Right lobe of liver (tissue), 6 donors: ENCODE measurements around the gene EMC10. TPM values are rescaled to one million over a fixed set of nuclear protein-coding genes. Genes with fewer than 3 reads are reported as not detected.
A peak's percentile ranks its signal among the peaks of the same experiment; 100 is the strongest.

Source experiments
- ATAC-seq, 4 donors: fragments of 200-7000 bp; cut with Tn5 transposase; one replicate each; pipeline ENCODE4 v1.9.1; 2020; ENCODE audit warnings: mild to moderate bottlenecking in 4 of 4, moderate library complexity in 4 of 4
- DNase-seq, 3 donors: peaks; one replicate each; pipeline ENCODE4 v3.0.0-alpha.2; 2020
- H3K27ac ChIP-seq, 3 donors: fragments of 200-600 bp; one replicate each; pipeline ENCODE4 v1.8.0; 2022
- H3K27me3 ChIP-seq, 2 donors: fragments of 200-600 bp; one replicate each; pipeline ENCODE4 v1.8.0; 2022
- H3K36me3 ChIP-seq, 4 donors: fragments of 200-600 bp; sonication (generic) in 1 of 4; one replicate each; pipeline versions ENCODE4 v1.5.1 to v1.8.0; 2017 to 2022; ENCODE audit warnings: control low read depth in 1 of 4
- H3K4me1 ChIP-seq, 4 donors: fragments of 200-600 bp; sonication (generic) in 1 of 4; one replicate each; pipeline versions ENCODE4 v1.5.1 to v1.8.0; 2017 to 2022; ENCODE audit warnings: control low read depth in 1 of 4
- H3K4me3 ChIP-seq, 3 donors: fragments of 200-600 bp; one replicate each; pipeline ENCODE4 v1.8.0; 2022
- H3K9me3 ChIP-seq, 4 donors: fragments of 200-600 bp; sonication (generic) in 1 of 4; one replicate each; pipeline versions ENCODE4 v1.5.1 to v1.8.0; 2017 to 2022; ENCODE audit warnings: control low read depth in 1 of 4
- POLR2A ChIP-seq: fragments of 450-650 bp; IDR thresholded peaks from one replicate; pipeline ENCODE4 v1.6.1; 2017; ENCODE audit warnings: antibody characterized with exemption, mild to moderate bottlenecking
- WGBS: methylation state at CpG from one replicate; pipeline ENCODE4 v1.1.6; 2018; ENCODE audit warnings: low coverage, low lambda C conversion rate; ENCODE audit not compliant: insufficient coverage; ENCODE audit errors: missing lambda C conversion rate; 5-methylcytosine and 5-hydroxymethylcytosine counted together
- intact Hi-C, 2 donors: fragments of 100-400 bp; cut with DNase I; formaldehyde crosslinking; loops; one replicate each; pipeline versions ENCODE4 v1.11.2 to v1.14.1; 2022
- total RNA-seq, 6 experiments: library from RNA; depleted of rRNA in 2 of 6; stranded (reverse); fragments of >200 nt in 2 of 6; fragmentation: NEBNext Ultra II Directional in 3 of 6; extraction: Animal tissue kit (Norgen Biotek cat#: 25700) in 3 of 6; gene quantifications; one replicate each; pipeline versions ENCODE4 v1.1.0 to v1.2.4, GENCODE V29; 2016 to 2023
- TF ChIP-seq, protein P1 (sequence below), 4 donors: fragments of 200-600 bp in 3 of 4; fragments of 450-650 bp in 1 of 4; IDR thresholded peaks; one replicate each; pipeline versions ENCODE4 v1.5.1 to v1.8.0; 2016 to 2022; ENCODE audit warnings: antibody characterized with exemption in 4 of 4, mild to moderate bottlenecking in 2 of 4
- donor health status: DM: no; HTN: yes; CAD: no.
- donor health status: DM: no; HTN: no; CAD: no.
- donor health status: DM: no; HTN: no; CAD: no.
- donor health status: DM: no; HTN: yes; CAD: no.
- donor health status: DM: no; HTN: yes; CAD: no.

The EMC10 gene
- total RNA-seq, 6 experiments from 2014 or later: 48.6 to 82.8 (median 74.2) TPM

DNA sequence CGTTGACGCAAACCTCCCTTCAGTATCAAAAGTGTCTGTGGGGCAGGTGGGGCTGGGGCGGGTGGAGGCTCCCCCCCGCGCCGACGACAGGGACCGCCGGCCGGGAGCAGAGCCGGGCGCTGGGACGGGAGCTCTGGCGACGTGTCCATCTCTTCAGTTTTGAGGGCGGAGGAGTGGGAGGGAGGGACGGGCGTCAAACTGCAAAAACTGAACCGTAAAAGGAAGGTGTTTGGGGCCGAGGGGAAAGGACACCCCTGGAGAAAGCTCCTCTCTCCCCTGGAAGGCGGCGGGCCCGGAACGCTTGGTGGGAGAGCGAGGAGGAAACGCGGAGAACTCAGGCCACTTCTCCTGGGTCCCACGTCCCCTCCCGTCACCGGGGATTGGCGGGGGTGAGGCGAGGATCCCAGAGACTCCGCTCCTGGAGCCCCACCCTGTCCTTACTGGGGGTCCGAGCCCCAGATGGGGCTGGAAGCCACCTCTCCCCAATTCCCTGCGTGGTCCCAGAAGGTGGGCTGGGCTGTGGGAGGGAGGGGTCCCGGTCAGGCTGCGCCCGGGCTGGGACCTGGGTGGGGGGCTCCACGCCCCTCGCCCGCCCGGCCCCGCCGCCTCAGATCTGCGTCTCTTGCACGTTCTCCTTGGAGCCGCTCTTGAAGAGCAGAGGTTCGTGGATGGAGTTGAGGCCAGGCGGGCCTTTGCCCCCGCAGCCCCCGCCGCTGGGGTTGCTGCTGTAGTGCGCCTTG, 40.8 kb downstream of the EMC10 start:
- ATAC-seq (no peak), DNase-seq (peak in 1 of 3 donors; percentile 50)
- Histone ChIP-seq H3K9me3 (no peaks in the 10 kb centered on the region), H3K4me3 (no peak overlapping the region), H3K36me3 (no peaks in the 10 kb centered on the region), H3K27me3 (no peaks in the 10 kb centered on the region), H3K27ac (no peak overlapping the region), H3K4me1 (peaks cover 0 to 9% (median 3%) of the 10 kb centered on the region in 4 donors)
- TF ChIP-seq, protein P1, sequence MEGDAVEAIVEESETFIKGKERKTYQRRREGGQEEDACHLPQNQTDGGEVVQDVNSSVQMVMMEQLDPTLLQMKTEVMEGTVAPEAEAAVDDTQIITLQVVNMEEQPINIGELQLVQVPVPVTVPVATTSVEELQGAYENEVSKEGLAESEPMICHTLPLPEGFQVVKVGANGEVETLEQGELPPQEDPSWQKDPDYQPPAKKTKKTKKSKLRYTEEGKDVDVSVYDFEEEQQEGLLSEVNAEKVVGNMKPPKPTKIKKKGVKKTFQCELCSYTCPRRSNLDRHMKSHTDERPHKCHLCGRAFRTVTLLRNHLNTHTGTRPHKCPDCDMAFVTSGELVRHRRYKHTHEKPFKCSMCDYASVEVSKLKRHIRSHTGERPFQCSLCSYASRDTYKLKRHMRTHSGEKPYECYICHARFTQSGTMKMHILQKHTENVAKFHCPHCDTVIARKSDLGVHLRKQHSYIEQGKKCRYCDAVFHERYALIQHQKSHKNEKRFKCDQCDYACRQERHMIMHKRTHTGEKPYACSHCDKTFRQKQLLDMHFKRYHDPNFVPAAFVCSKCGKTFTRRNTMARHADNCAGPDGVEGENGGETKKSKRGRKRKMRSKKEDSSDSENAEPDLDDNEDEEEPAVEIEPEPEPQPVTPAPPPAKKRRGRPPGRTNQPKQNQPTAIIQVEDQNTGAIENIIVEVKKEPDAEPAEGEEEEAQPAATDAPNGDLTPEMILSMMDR (IDR thresholded peaks at IDR 0.05): no peak
- no peak for TF ChIP-seq POLR2A
- intact Hi-C loops: no loop called here
- 16% methylated on average over 23 of the region's 53 CpGs for whole genome bisulfite sequencing

DNA sequence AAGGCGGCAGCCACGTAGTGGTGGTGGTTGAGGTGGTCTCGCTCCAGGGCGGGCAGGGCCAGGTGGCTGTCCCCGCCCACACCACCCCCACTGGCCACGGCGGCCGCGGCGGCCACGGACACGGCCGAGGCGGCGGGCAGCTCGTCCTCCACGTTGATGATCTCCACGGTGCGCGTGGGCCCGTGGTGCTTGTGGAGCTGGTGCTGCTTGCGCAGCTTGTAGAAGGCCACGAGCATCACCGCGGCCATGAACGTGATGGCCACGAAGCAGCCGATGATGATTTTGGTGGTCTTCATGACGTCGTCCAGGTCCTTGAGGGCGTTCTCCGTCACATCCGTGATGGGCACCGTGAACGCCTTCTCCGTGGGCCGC, 41.4 kb downstream of the EMC10 start:
- Histone ChIP-seq H3K4me1 (peaks cover 0 to 4% (median under 1%) of the 10 kb centered on the region in 4 donors), H3K4me3 (no peak overlapping the region), H3K27ac (no peak overlapping the region), H3K9me3 (no peaks in the 10 kb centered on the region), H3K36me3 (no peaks in the 10 kb centered on the region), H3K27me3 (no peaks in the 10 kb centered on the region)
- TF ChIP-seq, protein P1 (IDR thresholded peaks at IDR 0.05): no peak
- TF ChIP-seq POLR2A: no peak
- ATAC-seq (no peak), DNase-seq (no peak)
- WGBS: 95% methylated on average over 11 of the region's 37 CpGs
- intact Hi-C loops: no loop called here

DNA sequence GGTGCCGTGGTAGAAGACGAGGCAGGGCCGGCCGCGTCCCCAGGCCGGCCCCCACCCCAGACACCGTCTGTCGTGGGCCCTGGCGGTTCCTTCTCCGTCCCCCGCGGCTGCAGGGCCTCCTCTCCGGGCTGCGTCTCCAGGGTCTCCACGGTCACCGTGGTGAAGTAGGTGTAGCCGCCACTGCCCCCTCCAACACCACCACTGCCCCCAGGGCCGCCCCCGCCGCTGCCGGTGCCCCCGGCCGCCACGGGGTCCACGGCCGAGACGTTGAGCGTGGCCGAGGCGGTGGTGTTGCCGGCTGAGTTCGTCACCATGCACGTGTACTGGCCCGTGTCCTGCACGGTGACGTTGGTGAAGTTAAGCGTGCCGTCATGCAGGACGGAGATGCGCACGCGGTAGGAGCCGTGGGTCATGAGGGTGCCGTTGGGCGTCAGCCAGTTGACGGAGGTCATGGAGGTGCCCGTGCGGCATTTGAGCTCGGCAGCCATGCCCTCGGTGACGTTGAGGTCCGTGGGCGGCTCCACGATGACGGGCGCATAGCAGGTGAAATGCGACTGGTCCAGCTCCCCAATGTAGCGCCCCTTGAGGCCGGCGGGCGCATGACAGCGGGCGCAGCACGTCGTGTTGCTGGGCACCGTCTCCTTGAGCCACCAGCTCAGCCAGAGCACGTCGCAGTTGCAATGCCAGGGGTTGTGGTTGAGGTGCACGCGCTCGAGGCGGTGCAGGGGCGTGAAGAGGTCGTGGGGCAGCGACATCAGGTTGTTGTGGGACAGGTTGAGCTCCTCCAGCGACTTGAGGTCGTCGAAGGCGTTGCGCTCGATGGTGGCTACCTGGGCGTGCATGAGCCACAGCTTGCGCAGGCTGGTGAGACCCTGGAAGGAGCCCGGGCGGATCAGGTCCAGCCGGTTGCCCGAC, 42.0 kb downstream of the EMC10 start:
- no peaks in the 10 kb centered on the region for H3K36me3 ChIP-seq
- no peak overlapping the region for H3K27ac ChIP-seq
- H3K4me3 ChIP-seq: no peak overlapping the region
- 90% methylated on average over 12 of the region's 87 CpGs for WGBS
- TF ChIP-seq, protein P1 (IDR thresholded peaks at IDR 0.05): no peak
- no peak for TF ChIP-seq POLR2A
- H3K9me3 ChIP-seq: no peaks in the 10 kb centered on the region
- DNase-seq (peak in 1 of 3 donors; percentile 53), ATAC-seq (no peak)
- no peaks in the 10 kb centered on the region for H3K27me3 ChIP-seq
- intact Hi-C loops: no loop called here
- no peaks in the 10 kb centered on the region for H3K4me1 ChIP-seq

DNA sequence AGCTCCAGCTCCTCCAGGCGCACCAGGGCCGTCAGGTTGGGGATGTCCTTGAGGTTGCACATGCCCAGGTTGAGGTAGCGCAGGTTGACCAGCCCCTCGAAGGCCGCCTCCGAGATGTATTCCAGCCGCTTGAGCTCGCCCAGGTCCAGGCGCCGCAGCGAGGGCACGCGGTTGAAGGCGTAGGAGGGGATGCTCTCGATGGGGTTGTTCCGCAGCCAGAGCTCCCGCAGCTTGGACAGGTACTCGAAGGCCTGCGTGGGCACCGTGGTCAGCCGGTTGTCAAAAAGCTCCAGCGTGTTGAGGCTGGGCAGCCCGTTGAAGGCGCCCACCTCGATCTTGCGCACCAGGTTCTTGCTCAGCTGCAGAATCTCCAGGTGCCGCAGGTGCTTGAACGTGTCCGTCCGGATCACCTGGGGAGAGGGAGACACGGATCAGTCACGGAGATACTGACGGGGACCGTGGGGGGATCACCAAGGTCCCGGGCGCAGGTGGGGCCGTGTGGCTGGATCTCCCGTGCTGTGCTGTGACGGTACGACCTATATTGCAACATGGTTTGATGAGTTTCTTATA, 42.8 kb downstream of the EMC10 start:
- no peaks in the 10 kb centered on the region for H3K27me3 ChIP-seq
- 86% methylated on average over 19 of the region's 40 CpGs for WGBS
- no peak overlapping the region for H3K4me3 ChIP-seq
- DNase-seq (no peak), ATAC-seq (no peak)
- no peak overlapping the region for H3K27ac ChIP-seq
- intact Hi-C loops: no loop called here
- H3K4me1 ChIP-seq: no peaks in the 10 kb centered on the region
- H3K9me3 ChIP-seq: no peaks in the 10 kb centered on the region
- no peaks in the 10 kb centered on the region for H3K36me3 ChIP-seq
- TF ChIP-seq, protein P1 (IDR thresholded peaks at IDR 0.05): no peak
- TF ChIP-seq POLR2A: no peak
